Astrocyte of the spinal cord (primary cell): ENCODE data around the gene SLC22A3.
"Not testable (repeated sequence)": the region's sequence is repeated elsewhere in the genome, so short reads cannot be mapped to it uniquely, and the experiment has no call there.

Experiments
- DNase-seq: peaks from one replicate; pipeline ENCODE4 v3.0.0; 2011; ENCODE audit warnings: low read depth, low spot score
- H3K4me3 ChIP-seq: 2 replicates; pipeline ENCODE4 v1.5.1; 2011; ENCODE audit warnings: low read depth, mild to moderate bottlenecking, low read length, moderate library complexity
- in situ Hi-C: cut with HindIII; loops from 2 replicates; pipeline ENCODE4 v1.10.0; 2017; ENCODE audit warnings: low sequenced_read_pairs
- TF ChIP-seq, protein P1 (sequence below): IDR thresholded peaks from 2 replicates; pipeline ENCODE4 v1.5.1; 2012; ENCODE audit warnings: low read depth, mild to moderate bottlenecking, low read length, inconsistent platforms

SLC22A3 gene

DNA sequence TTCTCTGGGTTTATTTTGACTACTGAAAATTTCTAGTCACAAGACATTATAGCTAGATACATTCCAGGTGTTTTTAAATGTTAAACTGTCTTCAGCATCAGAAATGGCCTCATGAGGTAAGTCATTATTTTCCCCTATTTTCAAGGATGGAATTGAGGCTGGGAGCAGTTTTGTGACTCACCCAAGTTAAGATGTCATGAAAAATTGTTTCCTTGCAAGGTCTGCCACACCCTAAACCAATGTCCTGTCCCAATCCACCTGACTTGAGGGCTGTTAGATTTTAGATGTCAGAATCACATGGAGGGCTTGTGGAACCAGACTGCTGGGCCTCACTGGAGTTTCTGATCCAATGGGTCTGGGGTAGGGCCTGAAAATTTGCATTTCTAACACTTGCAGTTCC is 16.9 kb downstream of the SLC22A3 start:
- TF ChIP-seq, protein P1, sequence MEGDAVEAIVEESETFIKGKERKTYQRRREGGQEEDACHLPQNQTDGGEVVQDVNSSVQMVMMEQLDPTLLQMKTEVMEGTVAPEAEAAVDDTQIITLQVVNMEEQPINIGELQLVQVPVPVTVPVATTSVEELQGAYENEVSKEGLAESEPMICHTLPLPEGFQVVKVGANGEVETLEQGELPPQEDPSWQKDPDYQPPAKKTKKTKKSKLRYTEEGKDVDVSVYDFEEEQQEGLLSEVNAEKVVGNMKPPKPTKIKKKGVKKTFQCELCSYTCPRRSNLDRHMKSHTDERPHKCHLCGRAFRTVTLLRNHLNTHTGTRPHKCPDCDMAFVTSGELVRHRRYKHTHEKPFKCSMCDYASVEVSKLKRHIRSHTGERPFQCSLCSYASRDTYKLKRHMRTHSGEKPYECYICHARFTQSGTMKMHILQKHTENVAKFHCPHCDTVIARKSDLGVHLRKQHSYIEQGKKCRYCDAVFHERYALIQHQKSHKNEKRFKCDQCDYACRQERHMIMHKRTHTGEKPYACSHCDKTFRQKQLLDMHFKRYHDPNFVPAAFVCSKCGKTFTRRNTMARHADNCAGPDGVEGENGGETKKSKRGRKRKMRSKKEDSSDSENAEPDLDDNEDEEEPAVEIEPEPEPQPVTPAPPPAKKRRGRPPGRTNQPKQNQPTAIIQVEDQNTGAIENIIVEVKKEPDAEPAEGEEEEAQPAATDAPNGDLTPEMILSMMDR: no peak
- DNase-seq: no peak
- in situ Hi-C loops: no loop called here

DNA sequence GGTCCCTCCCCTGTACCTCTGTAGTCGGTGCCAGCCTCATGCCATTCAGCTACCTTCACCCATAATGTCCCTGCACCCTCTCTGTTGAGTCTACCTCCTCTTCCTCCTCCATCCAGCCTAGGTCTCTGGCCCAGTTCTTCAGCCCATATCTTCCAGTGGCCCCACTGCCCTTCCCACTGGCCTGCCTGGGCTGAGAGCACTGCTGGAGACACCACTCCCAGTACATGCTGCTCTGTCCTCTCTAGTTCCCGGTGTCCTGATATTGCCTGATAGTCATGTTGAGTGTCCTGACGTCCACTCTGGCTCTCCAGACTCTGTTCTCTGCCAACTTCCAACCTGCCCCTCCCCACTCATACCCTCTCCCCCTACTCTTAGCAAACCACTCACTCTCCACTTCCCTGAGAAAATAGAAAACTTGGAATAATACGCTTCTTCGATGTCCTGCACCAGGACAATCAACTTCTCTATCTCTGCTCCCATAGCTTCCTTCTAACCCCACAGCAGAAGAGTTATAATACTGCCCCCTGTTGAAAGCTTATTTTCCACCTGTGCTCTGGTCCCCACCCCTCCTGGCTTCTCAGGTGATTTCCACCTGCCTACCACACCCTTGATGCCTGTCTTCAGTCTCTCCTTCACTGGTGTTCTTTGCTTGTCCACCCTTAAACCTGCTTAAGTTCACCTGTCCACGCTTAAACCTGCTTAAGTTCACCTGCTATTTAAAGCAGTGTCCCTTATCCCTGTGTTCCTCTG is 19.8 kb downstream of the SLC22A3 start:
- in situ Hi-C loops: no loop called here
- no peak overlapping the region for H3K4me3 ChIP-seq
- no peak for DNase-seq
- TF ChIP-seq, protein P1: no peak

More for the DNA sequence above, 16.9 kb downstream of the SLC22A3 start:
- no peak overlapping the region for H3K4me3 ChIP-seq

DNA sequence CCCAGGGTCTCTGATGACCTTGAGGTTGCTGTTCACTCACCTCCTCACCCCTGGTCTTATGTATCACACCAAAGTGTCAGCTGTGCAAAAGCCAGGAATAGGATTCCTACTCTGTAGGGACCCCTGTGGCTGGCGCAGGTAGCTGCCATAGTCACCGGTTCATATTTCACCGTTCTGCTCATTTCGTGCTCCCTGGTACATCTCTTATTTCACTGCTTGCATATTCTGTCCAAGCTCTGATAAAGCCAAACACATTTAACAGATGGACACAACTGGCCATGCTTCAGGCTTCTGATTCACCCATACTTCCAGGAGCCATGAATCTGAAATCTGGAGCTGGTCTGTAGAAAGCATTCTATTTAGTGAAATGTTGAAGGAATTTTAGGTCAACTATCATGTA is 20.5 kb downstream of the SLC22A3 start:
- no peak for DNase-seq
- in situ Hi-C loops: no loop called here
- H3K4me3 ChIP-seq: no peak overlapping the region
- TF ChIP-seq, protein P1: no peak

DNA sequence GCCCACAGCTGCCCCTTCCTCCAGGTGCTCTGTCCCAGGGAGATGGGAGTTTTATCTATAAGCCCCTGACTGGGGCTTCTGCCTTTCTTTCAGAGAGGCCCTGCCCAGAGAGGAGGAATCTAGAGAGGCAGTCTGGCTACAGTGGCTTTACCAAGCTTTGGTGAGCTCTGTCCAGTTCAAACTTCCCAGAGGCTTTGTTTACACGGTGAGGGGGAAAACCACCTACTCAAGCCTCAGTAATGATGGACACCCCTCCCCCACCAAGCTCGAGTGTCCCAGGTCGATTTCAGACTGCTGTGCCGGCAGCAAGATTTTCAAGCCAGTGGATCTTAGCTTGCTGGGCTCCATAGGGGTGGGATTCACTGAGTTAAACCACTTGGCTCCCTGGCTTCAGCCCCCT is 25.4 kb downstream of the SLC22A3 start:
- DNase-seq, in situ Hi-C loops, H3K4me3 ChIP-seq: not testable (repeated sequence)

DNA sequence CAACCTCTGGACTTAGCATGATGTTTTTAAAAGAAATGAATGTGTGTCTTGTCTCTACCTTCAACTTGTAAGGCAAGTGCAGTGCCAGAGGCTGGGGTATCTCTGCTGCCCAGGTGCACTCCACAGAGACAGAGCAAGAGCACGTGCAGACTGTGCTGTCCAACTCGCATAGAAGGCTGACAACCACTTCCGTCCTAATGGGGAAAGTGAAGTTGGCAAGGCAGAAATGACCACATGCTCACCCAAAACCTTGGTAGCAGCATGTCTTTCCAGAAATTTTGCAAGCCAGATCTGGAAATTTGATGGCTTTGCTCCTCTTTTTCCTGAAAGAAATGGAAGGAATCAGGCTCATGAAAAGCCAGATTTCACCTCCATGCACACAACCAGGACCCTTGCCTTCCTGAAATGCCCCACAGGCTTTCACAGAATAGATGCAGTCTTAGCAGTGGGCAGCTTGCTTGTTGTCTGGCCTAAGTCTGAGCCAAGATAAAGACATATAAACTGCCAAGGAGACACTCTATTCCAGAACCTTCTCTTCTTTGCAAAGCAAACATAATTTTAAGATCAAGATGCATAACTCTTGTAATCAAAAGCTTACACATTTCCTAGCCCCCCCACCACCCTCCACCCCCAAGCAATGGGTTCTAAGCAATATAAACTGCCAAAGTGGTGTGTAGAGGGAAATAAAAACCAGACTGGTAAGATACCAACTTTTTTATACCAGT is 26.8 kb downstream of the SLC22A3 start:
- no peak for DNase-seq
- no peak overlapping the region for H3K4me3 ChIP-seq
- TF ChIP-seq, protein P1: no peak
- in situ Hi-C loops: no loop called here

DNA sequence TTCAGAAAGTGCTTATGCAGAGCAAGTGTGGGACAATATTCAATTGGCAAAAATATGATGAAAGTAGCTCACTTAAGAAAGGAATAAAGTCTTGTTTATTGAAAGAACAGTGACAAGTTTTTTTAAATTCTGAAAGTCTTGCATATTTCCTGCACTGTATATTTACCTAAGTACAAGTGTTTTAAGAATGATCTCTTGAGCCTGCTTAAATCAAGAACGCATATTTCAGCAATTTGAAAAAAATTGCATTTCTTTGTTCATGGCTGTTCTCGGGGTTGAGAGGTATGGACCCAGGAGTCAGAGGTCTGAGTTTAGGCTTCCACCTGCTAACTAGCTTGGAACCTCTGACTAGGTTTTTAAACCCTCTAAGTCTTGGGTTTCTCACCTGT is 27.4 kb downstream of the SLC22A3 start:
- in situ Hi-C loops: no loop called here
- H3K4me3 ChIP-seq: no peak overlapping the region
- no peak for DNase-seq
- TF ChIP-seq, protein P1: no peak

DNA sequence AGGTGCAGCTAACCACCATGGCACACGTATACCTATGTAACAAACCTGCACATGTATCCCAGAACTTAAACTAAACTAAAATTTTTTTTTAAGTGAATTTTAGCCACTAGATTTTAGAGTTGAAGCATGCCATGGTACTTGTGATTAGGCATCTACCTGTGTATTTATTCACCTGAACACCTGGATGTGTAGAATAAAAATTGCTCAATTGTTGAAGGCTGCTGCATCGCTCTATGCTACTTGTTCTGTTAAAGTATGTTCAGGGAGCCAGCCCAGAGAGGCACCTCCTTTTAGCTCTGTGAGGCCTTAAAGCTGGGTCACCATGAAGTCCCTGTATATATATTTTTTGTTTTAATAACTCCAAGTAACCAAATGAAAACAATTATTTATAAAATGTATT is 28.3 kb downstream of the SLC22A3 start:
- in situ Hi-C loops: no loop called here
- TF ChIP-seq, protein P1: no peak
- DNase-seq: no peak
- no peak overlapping the region for H3K4me3 ChIP-seq
